A549 (cell line): ENCODE results near the gene CDC14A. TPM values are rescaled to one million over a fixed set of nuclear protein-coding genes. Genes with fewer than 3 reads are reported as not detected.

Experiments
- ATAC-seq, 2 experiments: fragments of 200-7000 bp in 1 of 2; fragments of >200 bp in 1 of 2; cut with Nextera tagmentation in 1 of 2; cut with Tn5 transposase in 1 of 2; 3 replicates each; pipeline versions ENCODE4 v1.8.0 to v1.9.1; 2018 to 2020; ENCODE audit warnings: mild to moderate bottlenecking in 1 of 2, moderate library complexity in 1 of 2
- CTCF ChIA-PET: fragments of 300-600 bp; sonication (Branson Sonifier 250); formaldehyde crosslinking; extraction: SDS; loops from one replicate; lab custom pipeline; 2021; ENCODE audit warnings: antibody characterized with exemption, inconsistent platforms; lab: Yijun Ruan, JAX
- POLR2A ChIA-PET: fragments of 350-600 bp; formaldehyde crosslinking; extraction: SDS; loops from one replicate; lab custom pipeline; 2021; ENCODE audit warnings: antibody characterized with exemption, inconsistent platforms; lab: Yijun Ruan, JAX
- DNase-seq, 2 experiments: peaks; one replicate each; pipeline versions ENCODE4 v3.0.0 to v3.0.0-alpha.2; 2011 to 2016; ENCODE audit warnings: low read depth in 1 of 2, low spot score in 1 of 2
- FAIRE-seq: peaks from 2 replicates; lab custom pipeline; 2011; peaks lifted over from hg19 to GRCh38; lab: Jason Lieb, UNC
- H3K27ac ChIP-seq, 2 experiments: fragments of >200 bp; sonication (Bioruptor Twin); formaldehyde crosslinking; 3 replicates each; pipeline ENCODE4 v1.5.1; 2016 to 2017
- H3K4me1 ChIP-seq: fragments of >200 bp; sonication (Bioruptor Twin); formaldehyde crosslinking; 3 replicates; pipeline ENCODE4 v1.6.1; 2016
- H3K4me2 ChIP-seq: fragments of >200 bp; sonication (Bioruptor Twin); formaldehyde crosslinking; 3 replicates; pipeline ENCODE4 v1.6.1; 2016
- H3K4me3 ChIP-seq: fragments of >200 bp; sonication (Bioruptor Twin); formaldehyde crosslinking; 3 replicates; pipeline ENCODE4 v1.5.1; 2016
- H3K9me3 ChIP-seq: fragments of >200 bp; sonication (Bioruptor Twin); formaldehyde crosslinking; 3 replicates; pipeline ENCODE4 v1.6.1; 2016
- BHLHE40 ChIP-seq: IDR thresholded peaks from 2 replicates; pipeline ENCODE4 v1.6.1; 2012; ENCODE audit warnings: low read depth, low read length, inconsistent platforms
- CBX2 ChIP-seq: fragments of 200-600 bp; sonication (generic); IDR thresholded peaks from 2 replicates; pipeline ENCODE4 v1.6.1; 2016; ENCODE audit warnings: low read depth, mild to moderate bottlenecking, borderline replicate concordance
- CEBPB ChIP-seq, 2 experiments: fragments of >200 bp in 1 of 2; sonication (Bioruptor Twin) in 1 of 2; formaldehyde crosslinking in 1 of 2; IDR thresholded peaks; 2 replicates each; pipeline ENCODE4 v1.6.1; 2012 to 2016
- CHD4 ChIP-seq: fragments of 200-600 bp; sonication (generic); IDR thresholded peaks from 2 replicates; pipeline ENCODE4 v1.6.1; 2016; ENCODE audit warnings: antibody characterized with exemption, mild to moderate bottlenecking, borderline replicate concordance
- HDAC2 ChIP-seq: fragments of 200-600 bp; sonication (generic); IDR thresholded peaks from 2 replicates; pipeline ENCODE4 v1.6.1; 2016
- HEYL ChIP-seq: fragments of 250-450 bp; sonication (Bioruptor Pico); IDR thresholded peaks from 2 replicates; pipeline ENCODE4 v1.8.0; 2021; ENCODE audit warnings: mild to moderate bottlenecking, moderate library complexity
- HOXA7 ChIP-seq: fragments of 250-450 bp; sonication (Bioruptor Pico); IDR thresholded peaks from 2 replicates; pipeline ENCODE4 v1.5.0; 2020; ENCODE audit warnings: mild to moderate bottlenecking, moderate library complexity
- HOXB13 ChIP-seq: fragments of 250-450 bp; sonication (Bioruptor Pico); IDR thresholded peaks from 2 replicates; pipeline ENCODE4 v1.5.0; 2020; ENCODE audit warnings: low read depth, mild to moderate bottlenecking, moderate library complexity
- KDM1A ChIP-seq: fragments of 200-600 bp; sonication (generic); IDR thresholded peaks from 2 replicates; pipeline ENCODE4 v1.6.1; 2016; ENCODE audit warnings: low read depth, mild to moderate bottlenecking
- MAFK ChIP-seq: fragments of 450-650 bp; IDR thresholded peaks from 2 replicates; pipeline ENCODE4 v1.6.1; 2014; ENCODE audit not compliant: partially characterized antibody
- PBX3 ChIP-seq: IDR thresholded peaks from 2 replicates; pipeline ENCODE4 v1.6.1; 2012
- RAD21 ChIP-seq, 2 experiments: fragments of >200 bp in 1 of 2; sonication (Bioruptor Twin) in 1 of 2; formaldehyde crosslinking in 1 of 2; IDR thresholded peaks in 1 of 2; conservative IDR thresholded peaks in 1 of 2; 2 replicates in 1 of 2; 3 replicates in 1 of 2; pipeline ENCODE4 v1.6.1; 2012 to 2018; ENCODE audit warnings: inconsistent platforms in 1 of 2
- REST ChIP-seq: fragments of 200-600 bp; sonication (generic); IDR thresholded peaks from 2 replicates; pipeline ENCODE4 v1.6.1; 2016; ENCODE audit warnings: antibody characterized with exemption, mild to moderate bottlenecking, moderate library complexity
- SMC3 ChIP-seq: fragments of >200 bp; sonication (Bioruptor Twin); formaldehyde crosslinking; IDR thresholded peaks from 3 replicates; pipeline ENCODE4 v1.6.1; 2018; ENCODE audit warnings: inconsistent platforms
- SREBF2 ChIP-seq: fragments of 450-650 bp; IDR thresholded peaks from 2 replicates; pipeline ENCODE4 v1.6.1; 2014; ENCODE audit warnings: mild to moderate bottlenecking, moderate library complexity
- TFCP2L1 ChIP-seq: fragments of 250-450 bp; sonication (Bioruptor Pico); IDR thresholded peaks from 2 replicates; pipeline ENCODE4 v1.5.0; 2021; ENCODE audit warnings: mild to moderate bottlenecking
- TP53 ChIP-seq: fragments of 250-450 bp; sonication (Bioruptor Pico); IDR thresholded peaks from 2 replicates; pipeline ENCODE4 v1.5.0; 2021; ENCODE audit warnings: mild to moderate bottlenecking, moderate library complexity
- ZFP36 ChIP-seq: fragments of 450-650 bp; IDR thresholded peaks from 2 replicates; pipeline ENCODE4 v1.6.1; 2014; ENCODE audit warnings: borderline replicate concordance; ENCODE audit not compliant: partially characterized antibody
- WGBS: methylation state at CpG from one replicate; pipeline ENCODE4 v1.1.6; 2017; ENCODE audit errors: missing lambda C conversion rate; 5-methylcytosine and 5-hydroxymethylcytosine counted together
- polyA plus RNA-seq, 4 experiments: library from polyadenylated mRNA; depleted of rRNA in 3 of 4; stranded (reverse); fragments of >200 nt; fragmentation: RNase III in 1 of 4; extraction: RNeasy Plus Mini Kit Qiagen cat#74134 plus additional on column Dnase treatment in 1 of 4; gene quantifications; 2 replicates in 3 of 4; 3 replicates in 1 of 4; pipeline ENCODE4 v1.2.3, GENCODE V29; 2011 to 2017
- TF ChIP-seq, protein P1 (sequence below): fragments of >200 bp; sonication (Bioruptor Twin); formaldehyde crosslinking; IDR thresholded peaks from 3 replicates; pipeline ENCODE4 v1.5.1; 2016
- TF ChIP-seq, protein P2 (sequence below): fragments of 150-350 bp; IDR thresholded peaks from 2 replicates; pipeline ENCODE4 v1.6.1; 2014; ENCODE audit warnings: low read depth, mild to moderate bottlenecking, low read length
- TF ChIP-seq, protein P3 (sequence below): IDR thresholded peaks from 2 replicates; pipeline ENCODE4 v1.6.1; 2012

Gene CDC14A
- polyA plus RNA-seq, 2 of the 4 experiments (the other 2 are of a cell fraction): 1.6 to 4.1 TPM

DNA sequence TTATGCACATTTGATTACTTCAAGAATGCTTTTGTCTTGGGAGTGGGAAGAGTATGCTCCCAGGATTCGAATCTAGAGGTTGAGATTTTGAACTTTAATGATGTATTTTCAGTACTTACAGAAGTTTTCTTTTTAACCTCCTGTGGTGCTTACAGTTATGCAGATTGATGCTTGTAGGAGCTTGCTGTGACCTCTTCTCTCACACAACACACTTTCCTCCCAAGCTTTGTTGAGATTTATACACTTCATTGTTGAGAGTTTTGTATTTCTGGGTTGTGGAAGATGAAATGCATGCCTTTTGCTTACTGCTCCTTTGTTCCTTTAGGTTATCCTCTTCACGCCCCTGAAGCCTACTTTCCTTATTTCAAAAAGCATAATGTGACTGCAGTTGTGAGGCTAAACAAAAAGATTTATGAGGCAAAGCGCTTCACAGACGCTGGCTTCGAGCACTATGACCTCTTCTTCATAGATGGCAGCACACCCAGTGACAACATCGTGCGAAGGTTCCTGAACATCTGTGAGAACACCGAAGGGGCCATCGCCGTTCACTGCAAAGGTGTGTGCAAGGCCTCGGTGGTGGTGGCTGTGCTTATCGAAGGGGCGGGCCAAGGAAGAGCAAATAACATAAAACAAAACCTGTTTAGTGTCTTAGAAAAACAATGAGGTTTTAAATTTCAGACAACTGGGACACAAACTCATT lies 110.2 kb downstream of the CDC14A start:
- H3K4me3 ChIP-seq: no peak overlapping the region
- WGBS: 79% methylated on average over 13 of the region's 13 CpGs
- no peak for ATAC-seq
- no peak overlapping the region for H3K27ac ChIP-seq
- no peaks in the 10 kb centered on the region for H3K9me3 ChIP-seq
- POLR2A ChIA-PET: interaction anchor here (0.5 kb wide), 1 partner anchor 12 kb away, joined by 3 read pairs; no protein-coding TSS in a partner anchor
- no peak for FAIRE-seq
- CTCF ChIA-PET: interaction anchor here (0.6 to 11.0 kb wide), 6 partner anchors 16 to 651 kb away, joined by 3 to 138 read pairs (median 6); no protein-coding TSS in a partner anchor
- TF ChIP-seq, protein P1, sequence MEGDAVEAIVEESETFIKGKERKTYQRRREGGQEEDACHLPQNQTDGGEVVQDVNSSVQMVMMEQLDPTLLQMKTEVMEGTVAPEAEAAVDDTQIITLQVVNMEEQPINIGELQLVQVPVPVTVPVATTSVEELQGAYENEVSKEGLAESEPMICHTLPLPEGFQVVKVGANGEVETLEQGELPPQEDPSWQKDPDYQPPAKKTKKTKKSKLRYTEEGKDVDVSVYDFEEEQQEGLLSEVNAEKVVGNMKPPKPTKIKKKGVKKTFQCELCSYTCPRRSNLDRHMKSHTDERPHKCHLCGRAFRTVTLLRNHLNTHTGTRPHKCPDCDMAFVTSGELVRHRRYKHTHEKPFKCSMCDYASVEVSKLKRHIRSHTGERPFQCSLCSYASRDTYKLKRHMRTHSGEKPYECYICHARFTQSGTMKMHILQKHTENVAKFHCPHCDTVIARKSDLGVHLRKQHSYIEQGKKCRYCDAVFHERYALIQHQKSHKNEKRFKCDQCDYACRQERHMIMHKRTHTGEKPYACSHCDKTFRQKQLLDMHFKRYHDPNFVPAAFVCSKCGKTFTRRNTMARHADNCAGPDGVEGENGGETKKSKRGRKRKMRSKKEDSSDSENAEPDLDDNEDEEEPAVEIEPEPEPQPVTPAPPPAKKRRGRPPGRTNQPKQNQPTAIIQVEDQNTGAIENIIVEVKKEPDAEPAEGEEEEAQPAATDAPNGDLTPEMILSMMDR: no peak
- TF ChIP-seq SREBF2 (no peak), ZFP36 (no peak)
- no peak for DNase-seq
- no peak overlapping the region for H3K4me2 ChIP-seq
- H3K4me1 ChIP-seq: no peaks in the 10 kb centered on the region

DNA sequence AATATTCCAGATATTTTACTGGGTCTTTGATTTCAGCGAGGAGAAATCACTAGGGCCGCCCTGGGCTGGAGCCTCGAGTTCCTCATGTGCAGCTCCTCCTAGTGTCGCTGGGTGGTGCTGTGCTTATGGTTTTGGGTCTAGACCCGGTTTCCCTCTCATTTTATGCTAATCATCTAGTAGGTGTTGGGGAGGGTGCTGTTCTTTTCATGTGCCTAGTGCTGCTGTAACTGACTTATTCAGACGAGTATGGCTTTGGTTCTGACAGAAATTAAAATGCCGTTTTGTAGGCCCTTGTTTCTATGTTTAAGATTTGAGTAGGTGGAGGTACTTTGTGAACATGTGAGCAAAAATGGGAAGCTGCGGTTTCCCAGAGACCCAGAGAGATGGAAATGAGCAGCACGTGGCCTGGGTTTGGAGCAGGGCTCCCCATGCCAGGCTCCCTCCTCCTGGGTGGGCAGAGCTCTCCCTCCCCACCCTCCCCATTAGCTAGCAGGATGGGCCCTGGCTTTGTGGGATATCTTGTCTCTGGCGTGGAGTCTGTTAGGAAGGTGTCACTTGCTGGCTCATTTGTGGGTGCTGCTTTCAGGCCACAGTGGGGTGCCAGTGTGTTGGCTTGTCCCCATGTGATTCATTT lies 111.6 kb downstream of the CDC14A start:
- no peaks in the 10 kb centered on the region for H3K9me3 ChIP-seq
- DNase-seq (peak; percentile 20 to 49), FAIRE-seq (no peak), ATAC-seq (peak; percentile 78 to 89)
- H3K27ac ChIP-seq: no peak overlapping the region
- no peak overlapping the region for H3K4me2 ChIP-seq
- 33% methylated on average over 10 of the region's 10 CpGs for WGBS
- TF ChIP-seq, protein P1: peak; percentile 61
- TF ChIP-seq SMC3: peak; percentile 71
- peak; percentile 67 to 71 for TF ChIP-seq RAD21 (conservative IDR thresholded peaks at IDR 0.05 in 1 of 2, IDR thresholded peaks at IDR 0.05 in 1 of 2)
- TF ChIP-seq SREBF2: no peak
- CTCF ChIA-PET: interaction anchor here (0.6 to 11.0 kb wide), 19 partner anchors 9 to 888 kb away, joined by 3 to 138 read pairs (median 3); no protein-coding TSS in a partner anchor
- no peak overlapping the region for H3K4me3 ChIP-seq
- no peaks in the 10 kb centered on the region for H3K4me1 ChIP-seq
- POLR2A ChIA-PET: no interaction called here

DNA sequence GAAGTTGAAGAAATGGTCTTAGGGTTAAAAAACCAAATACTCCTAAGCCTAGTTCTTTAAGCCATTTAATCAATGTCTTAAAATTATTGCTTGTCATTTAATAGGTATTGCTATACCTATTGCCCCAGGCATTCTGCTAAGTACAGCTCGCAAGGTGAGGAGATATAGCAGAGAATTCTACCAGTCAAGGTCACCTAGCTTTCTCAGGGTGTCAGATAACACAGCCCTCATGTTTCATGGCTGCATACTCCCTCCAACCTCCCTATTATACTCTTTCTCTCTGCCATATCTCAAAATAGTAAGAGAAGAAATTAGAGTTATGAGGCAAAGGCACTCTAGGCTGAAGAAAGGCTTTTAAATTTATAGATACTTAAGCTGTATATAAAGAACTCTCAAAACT lies 117.3 kb downstream of the CDC14A start:
- CTCF ChIA-PET: no interaction called here
- POLR2A ChIA-PET: no interaction called here
- no peaks in the 10 kb centered on the region for H3K9me3 ChIP-seq
- no peak overlapping the region for H3K27ac ChIP-seq
- DNase-seq (no peak), FAIRE-seq (no peak), ATAC-seq (no peak)
- WGBS: 100% methylated on average over 1 of the region's 1 CpG
- no peak overlapping the region for H3K4me2 ChIP-seq
- H3K4me3 ChIP-seq: no peak overlapping the region
- H3K4me1 ChIP-seq: no peaks in the 10 kb centered on the region
- no peak for TF ChIP-seq PBX3
- TF ChIP-seq CHD4: no peak
- TF ChIP-seq HOXB13: no peak
- TF ChIP-seq, protein P2, sequence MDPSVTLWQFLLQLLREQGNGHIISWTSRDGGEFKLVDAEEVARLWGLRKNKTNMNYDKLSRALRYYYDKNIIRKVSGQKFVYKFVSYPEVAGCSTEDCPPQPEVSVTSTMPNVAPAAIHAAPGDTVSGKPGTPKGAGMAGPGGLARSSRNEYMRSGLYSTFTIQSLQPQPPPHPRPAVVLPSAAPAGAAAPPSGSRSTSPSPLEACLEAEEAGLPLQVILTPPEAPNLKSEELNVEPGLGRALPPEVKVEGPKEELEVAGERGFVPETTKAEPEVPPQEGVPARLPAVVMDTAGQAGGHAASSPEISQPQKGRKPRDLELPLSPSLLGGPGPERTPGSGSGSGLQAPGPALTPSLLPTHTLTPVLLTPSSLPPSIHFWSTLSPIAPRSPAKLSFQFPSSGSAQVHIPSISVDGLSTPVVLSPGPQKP: no peak
- no peak for TF ChIP-seq HEYL (CRISPR knock-in tag)
- TF ChIP-seq CBX2: no peak
- TF ChIP-seq MAFK: no peak
- no peak for TF ChIP-seq HDAC2
- TF ChIP-seq, protein P3, sequence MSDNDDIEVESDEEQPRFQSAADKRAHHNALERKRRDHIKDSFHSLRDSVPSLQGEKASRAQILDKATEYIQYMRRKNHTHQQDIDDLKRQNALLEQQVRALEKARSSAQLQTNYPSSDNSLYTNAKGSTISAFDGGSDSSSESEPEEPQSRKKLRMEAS: no peak
- no peak for TF ChIP-seq CEBPB (IDR thresholded peaks at IDR 0.05)
- no peak for TF ChIP-seq REST
- no peak for TF ChIP-seq HOXA7 (CRISPR knock-in tag)
- no peak for TF ChIP-seq TP53
- TF ChIP-seq SMC3: no peak
- no peak for TF ChIP-seq BHLHE40
- TF ChIP-seq KDM1A: no peak
- no peak for TF ChIP-seq TFCP2L1 (CRISPR knock-in tag)
